HEK293T (cell line): ENCODE data around the gene CABP2.
"Not testable (repeated sequence)": the region's sequence is repeated elsewhere in the genome, so short reads cannot be mapped to it uniquely, and the experiment has no call there.

ENCODE experiments used
- CTCF ChIA-PET: fragments of 350-600 bp; formaldehyde crosslinking; extraction: SDS; loops from one replicate; lab custom pipeline; 2021; ENCODE audit warnings: antibody characterized with exemption, inconsistent platforms; lab: Yijun Ruan, JAX
- POLR2A ChIA-PET: fragments of 350-600 bp; formaldehyde crosslinking; extraction: SDS; loops from one replicate; lab custom pipeline; 2020; ENCODE audit warnings: antibody characterized with exemption, inconsistent platforms; lab: Yijun Ruan, JAX
- DNase-seq: peaks from one replicate; pipeline ENCODE4 v3.0.0; 2012; ENCODE audit warnings: mixed read lengths; ENCODE audit errors: extremely low spot score
- ARNT ChIP-seq: fragments of 450-650 bp; IDR thresholded peaks from 2 replicates; pipeline ENCODE4 v1.6.1; 2017; ENCODE audit warnings: mild to moderate bottlenecking
- BHLHE40 ChIP-seq: fragments of 450-650 bp; IDR thresholded peaks from 2 replicates; pipeline ENCODE4 v1.6.1; 2016; ENCODE audit warnings: mild to moderate bottlenecking, moderate library complexity, borderline replicate concordance
- CTBP1 ChIP-seq: fragments of 450-650 bp; IDR thresholded peaks from 2 replicates; pipeline ENCODE4 v1.6.1; 2016; ENCODE audit warnings: borderline replicate concordance
- ELF4 ChIP-seq: fragments of 450-650 bp; IDR thresholded peaks from 2 replicates; pipeline ENCODE4 v1.6.1; 2017; ENCODE audit warnings: antibody characterized with exemption
- FOXA1 ChIP-seq: fragments of 450-650 bp; IDR thresholded peaks from 2 replicates; pipeline ENCODE4 v1.6.1; 2016; ENCODE audit warnings: mild to moderate bottlenecking
- FOXK2 ChIP-seq: fragments of 450-650 bp; IDR thresholded peaks from 2 replicates; pipeline ENCODE4 v1.6.1; 2016; ENCODE audit warnings: mild to moderate bottlenecking
- FOXM1 ChIP-seq: fragments of 450-650 bp; IDR thresholded peaks from 2 replicates; pipeline ENCODE4 v1.6.1; 2017; ENCODE audit warnings: mild to moderate bottlenecking, borderline replicate concordance
- L3MBTL2 ChIP-seq: fragments of 450-650 bp; conservative IDR thresholded peaks from 2 replicates; pipeline ENCODE4 v1.6.1; 2016; ENCODE audit warnings: mild to moderate bottlenecking
- LEF1 ChIP-seq: fragments of 450-650 bp; IDR thresholded peaks from 2 replicates; pipeline ENCODE4 v1.6.1; 2017; ENCODE audit warnings: mild to moderate bottlenecking, borderline replicate concordance
- NFRKB ChIP-seq: fragments of 450-650 bp; IDR thresholded peaks from 2 replicates; pipeline ENCODE4 v1.6.1; 2016; ENCODE audit warnings: mild to moderate bottlenecking, moderate library complexity
- PKNOX1 ChIP-seq: fragments of 450-650 bp; IDR thresholded peaks from 2 replicates; pipeline ENCODE4 v1.6.1; 2016
- SP1 ChIP-seq: fragments of 450-650 bp; IDR thresholded peaks from 2 replicates; pipeline ENCODE4 v1.6.1; 2017
- SUZ12 ChIP-seq: fragments of 450-650 bp; IDR thresholded peaks from 2 replicates; pipeline ENCODE4 v1.6.1; 2016; ENCODE audit warnings: mild to moderate bottlenecking
- TARDBP ChIP-seq: fragments of 450-650 bp; IDR thresholded peaks from 2 replicates; pipeline ENCODE4 v1.6.1; 2016
- ZNF384 ChIP-seq: fragments of 450-650 bp; IDR thresholded peaks from 2 replicates; pipeline ENCODE4 v1.6.1; 2016

Gene CABP2

GRCh38 chr11:67484847-67485311 lies 38.4 kb downstream of the CABP2 start:
- no peak for DNase-seq
- ChIA-PET POLR2A (no interaction called here), CTCF (no interaction called here)
- TF ChIP-seq CTBP1 (no peak), PKNOX1 (no peak), L3MBTL2 (no peak), NFRKB (no peak)

GRCh38 chr11:67483831-67484665 lies 39.2 kb downstream of the CABP2 start:
- CTCF ChIA-PET: no interaction called here
- TF ChIP-seq CTBP1 (no peak), SUZ12 (no peak), ZNF384 (no peak), LEF1 (no peak), BHLHE40 (no peak), SP1 (no peak), FOXA1 (no peak), FOXK2 (no peak), TARDBP (no peak)
- DNase-seq: no peak
- POLR2A ChIA-PET: no interaction called here

GRCh38 chr11:67482827-67483798 lies 40.1 kb downstream of the CABP2 start, which contains the start of gene AIP:
AIP (plus strand) TSS chr11:67483026; CDS start chr11:67483159, 133 bp downstream.
- TF ChIP-seq ARNT: no peak
- no peak for TF ChIP-seq NFRKB
- TF ChIP-seq L3MBTL2: peak; percentile 100
- TF ChIP-seq ELF4: peak; percentile 52; the same call in 1 of the 2 replicates
- no peak for TF ChIP-seq FOXK2
- peak; percentile 98 for TF ChIP-seq PKNOX1
- no peak for TF ChIP-seq TARDBP
- no peak for TF ChIP-seq LEF1
- TF ChIP-seq FOXM1: no peak
- no peak for TF ChIP-seq BHLHE40
- DNase-seq: peak; percentile 98
- POLR2A ChIA-PET: interaction anchor here (0.6 to 1.6 kb wide), 14 partner anchors 9 to 129 kb away, joined by 3 to 10 read pairs (median 4); partner anchors contain the start of genes PPP1CA, RAD9A and TMEM134
- CTCF ChIA-PET: interaction anchor here (0.6 to 0.7 kb wide), 2 partner anchors 12 to 90 kb away, joined by 3 to 4 read pairs; no protein-coding TSS in a partner anchor

GRCh38 chr11:67482275-67482826 lies 40.9 kb downstream of the CABP2 start:
- ChIA-PET POLR2A (interaction anchor here (0.6 to 1.6 kb wide), 16 partner anchors 9 to 128 kb away, joined by 3 to 10 read pairs (median 4); partner anchors contain the start of genes PPP1CA, RAD9A and TMEM134), CTCF (interaction anchor here (0.6 to 0.7 kb wide), 2 partner anchors 13 to 90 kb away, joined by 3 to 4 read pairs; no protein-coding TSS in a partner anchor)
- no peak for DNase-seq
- peak; percentile 87 for TF ChIP-seq ZNF384
- TF ChIP-seq TARDBP: no peak

GRCh38 chr11:67477344-67478050 lies 45.7 kb downstream of the CABP2 start:
- CTCF ChIA-PET: interaction anchor here (0.7 kb wide), 1 partner anchor 9 kb away, joined by 9 read pairs; no protein-coding TSS in a partner anchor
- DNase-seq, POLR2A ChIA-PET: not testable (repeated sequence)

- CTCF ChIA-PET, DNase-seq, POLR2A ChIA-PET: not testable (repeated sequence)
Measured at GRCh38 chr11:67476692-67477091, 46.6 kb downstream of the CABP2 start.
